Measurements from ENCODE around the gene PTPRD.

PTPRD gene

DNA sequence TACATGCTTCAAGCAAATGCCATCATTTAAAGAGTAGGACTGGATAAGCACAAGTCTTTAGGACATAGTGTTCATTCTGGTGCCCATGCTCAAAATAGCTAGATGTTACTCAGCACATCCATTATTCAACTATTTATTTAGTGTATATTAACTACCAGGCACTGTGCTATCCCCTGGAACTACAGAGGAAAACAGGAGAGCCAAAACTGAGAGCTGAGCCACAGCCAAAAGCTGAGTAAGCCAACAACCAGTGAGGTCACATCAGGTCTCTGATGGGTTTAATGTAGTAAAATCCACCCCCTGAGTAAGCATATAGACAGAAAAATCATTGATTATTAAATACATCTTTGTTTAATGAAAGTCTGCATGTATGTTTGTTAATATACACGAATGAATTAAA, 2343.9 kb downstream of the PTPRD start:
- no peak overlapping the region for H3K4me3 ChIP-seq (ENCODE audit: control insufficient read depth, low read depth, low read length)
- DNase-seq (ENCODE audit: low read depth), result no peak
- TF ChIP-seq, protein P1, sequence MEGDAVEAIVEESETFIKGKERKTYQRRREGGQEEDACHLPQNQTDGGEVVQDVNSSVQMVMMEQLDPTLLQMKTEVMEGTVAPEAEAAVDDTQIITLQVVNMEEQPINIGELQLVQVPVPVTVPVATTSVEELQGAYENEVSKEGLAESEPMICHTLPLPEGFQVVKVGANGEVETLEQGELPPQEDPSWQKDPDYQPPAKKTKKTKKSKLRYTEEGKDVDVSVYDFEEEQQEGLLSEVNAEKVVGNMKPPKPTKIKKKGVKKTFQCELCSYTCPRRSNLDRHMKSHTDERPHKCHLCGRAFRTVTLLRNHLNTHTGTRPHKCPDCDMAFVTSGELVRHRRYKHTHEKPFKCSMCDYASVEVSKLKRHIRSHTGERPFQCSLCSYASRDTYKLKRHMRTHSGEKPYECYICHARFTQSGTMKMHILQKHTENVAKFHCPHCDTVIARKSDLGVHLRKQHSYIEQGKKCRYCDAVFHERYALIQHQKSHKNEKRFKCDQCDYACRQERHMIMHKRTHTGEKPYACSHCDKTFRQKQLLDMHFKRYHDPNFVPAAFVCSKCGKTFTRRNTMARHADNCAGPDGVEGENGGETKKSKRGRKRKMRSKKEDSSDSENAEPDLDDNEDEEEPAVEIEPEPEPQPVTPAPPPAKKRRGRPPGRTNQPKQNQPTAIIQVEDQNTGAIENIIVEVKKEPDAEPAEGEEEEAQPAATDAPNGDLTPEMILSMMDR (IDR thresholded peaks at IDR 0.05; ENCODE audit: control insufficient read depth, insufficient read depth, low read depth, low read length, missing control alignments), result no peak

DNA sequence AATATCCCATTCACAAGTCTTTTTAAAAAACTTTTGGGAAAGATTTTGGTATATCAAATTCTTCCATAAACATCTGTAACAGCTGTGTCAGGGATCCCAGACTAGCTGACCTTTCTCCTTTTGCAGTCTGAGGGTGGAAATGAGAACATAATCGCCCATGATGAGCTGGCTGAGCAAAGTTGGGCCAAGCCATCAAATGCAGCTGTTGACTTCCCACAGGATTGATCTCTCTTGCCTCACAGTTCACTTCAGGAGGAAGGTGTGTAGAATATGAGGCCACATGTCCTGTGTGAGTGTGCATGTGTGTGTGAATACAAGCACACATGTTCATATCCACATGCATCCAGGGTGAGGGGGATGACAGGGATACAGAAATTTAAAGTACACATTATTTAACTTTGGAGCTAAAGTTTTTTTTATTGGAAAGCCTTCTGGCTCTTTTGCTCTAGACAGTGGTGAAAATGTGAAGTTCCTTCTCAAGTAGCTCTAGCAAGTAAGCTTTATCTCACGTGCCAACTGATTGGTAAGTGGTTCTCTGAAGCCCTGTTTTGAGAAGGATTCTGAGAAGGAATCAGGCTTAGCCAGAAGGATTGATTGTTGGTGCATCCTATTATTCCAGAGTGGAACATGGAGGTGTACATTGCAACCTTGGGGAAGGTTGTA, 2344.5 kb downstream of the PTPRD start:
- DNase-seq (ENCODE audit: low read depth), result no peak
- TF ChIP-seq, protein P1 (IDR thresholded peaks at IDR 0.05; ENCODE audit: control insufficient read depth, insufficient read depth, low read depth, low read length, missing control alignments), result no peak
- no peak overlapping the region for H3K4me3 ChIP-seq (ENCODE audit: control insufficient read depth, low read depth, low read length)

DNA sequence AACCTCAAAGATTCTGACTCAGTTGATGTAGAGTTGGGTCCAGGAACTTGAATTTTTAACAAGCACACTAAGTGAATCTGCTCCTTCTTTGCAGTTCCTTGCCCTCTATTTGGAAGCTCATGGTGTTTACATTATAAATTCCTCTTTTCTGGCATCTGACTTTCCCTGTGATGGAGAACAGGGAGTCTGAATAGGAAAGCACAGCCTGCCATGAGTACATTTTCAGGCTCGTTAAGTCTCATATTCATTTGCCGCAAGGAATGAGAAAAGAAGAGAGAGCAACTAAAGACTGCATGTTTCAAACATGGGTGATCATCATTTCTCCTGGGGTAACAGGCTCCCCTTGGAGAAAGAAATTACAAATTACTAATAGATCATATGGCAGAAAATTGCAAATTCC, 2345.2 kb downstream of the PTPRD start:
- no peak overlapping the region for H3K4me3 ChIP-seq (ENCODE audit: control insufficient read depth, low read depth, low read length)
- TF ChIP-seq, protein P1 (IDR thresholded peaks at IDR 0.05; ENCODE audit: control insufficient read depth, insufficient read depth, low read depth, low read length, missing control alignments), result no peak
- DNase-seq (ENCODE audit: low read depth), result no peak

DNA sequence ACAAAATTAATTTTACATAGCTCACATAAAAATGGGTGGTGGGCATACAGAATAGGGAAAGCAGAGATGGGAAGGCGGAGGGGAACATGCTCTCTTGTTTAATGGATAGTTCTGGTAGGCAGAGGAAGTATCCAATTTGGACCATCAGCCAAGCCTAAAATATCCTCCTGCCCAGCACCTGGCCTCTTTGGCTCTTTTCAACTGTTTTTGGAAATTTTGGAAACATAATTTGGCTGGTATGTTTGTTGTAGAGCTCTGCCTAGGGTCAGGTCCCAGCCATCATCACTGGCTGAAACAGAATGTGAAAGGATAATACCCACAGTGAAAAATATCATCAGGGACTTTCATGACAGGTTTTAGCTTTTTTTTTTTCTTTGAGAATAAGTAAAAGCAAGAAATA, 2345.9 kb downstream of the PTPRD start:
- TF ChIP-seq, protein P1 (IDR thresholded peaks at IDR 0.05; ENCODE audit: control insufficient read depth, insufficient read depth, low read depth, low read length, missing control alignments), result no peak
- DNase-seq (ENCODE audit: low read depth), result no peak

DNA sequence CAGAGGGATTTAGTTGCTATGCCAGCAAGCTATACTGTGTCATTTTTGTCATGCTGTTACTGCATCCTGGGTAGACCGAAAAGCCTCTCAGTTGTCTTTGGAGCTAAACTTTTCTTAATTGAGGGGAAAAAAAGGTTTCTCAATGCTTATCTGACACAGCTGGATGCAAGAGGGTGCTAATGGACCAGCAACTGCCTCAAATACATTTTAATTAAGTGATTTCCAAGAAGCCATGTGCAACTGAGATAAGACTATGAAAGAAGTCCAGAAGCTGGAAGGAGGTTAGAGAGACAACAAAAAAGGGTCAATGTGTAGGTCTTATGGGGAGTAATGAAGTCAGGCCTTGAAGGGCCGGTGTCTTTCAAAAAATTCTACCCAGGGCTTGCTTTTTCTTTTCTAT, 2347.5 kb downstream of the PTPRD start:
- no peak overlapping the region for H3K4me3 ChIP-seq (ENCODE audit: control insufficient read depth, low read depth, low read length)
- DNase-seq (ENCODE audit: low read depth), result no peak
- TF ChIP-seq, protein P1 (IDR thresholded peaks at IDR 0.05; ENCODE audit: control insufficient read depth, insufficient read depth, low read depth, low read length, missing control alignments), result no peak

More for the DNA sequence above, 2345.9 kb downstream of the PTPRD start:
- no peak overlapping the region for H3K4me3 ChIP-seq (ENCODE audit: control insufficient read depth, low read depth, low read length)
